HEK293 (cell line): ENCODE data around the gene TRIM23.

ENCODE experiments used
- CTCF ChIP-seq: fragments of 450-650 bp; formaldehyde crosslinking; IDR thresholded peaks from 2 replicates; pipeline ENCODE4 v1.5.1; 2016; ENCODE audit warnings: missing biosample characterization, missing genetic modification characterization
- PRDM10 ChIP-seq: fragments of 450-650 bp; formaldehyde crosslinking; IDR thresholded peaks from 2 replicates; pipeline ENCODE4 v1.5.1; 2016; ENCODE audit warnings: missing biosample characterization, missing genetic modification characterization
- REPIN1 ChIP-seq: fragments of 450-650 bp; formaldehyde crosslinking; IDR thresholded peaks from 2 replicates; pipeline ENCODE4 v1.5.1; 2017; ENCODE audit warnings: missing biosample characterization, missing genetic modification characterization, low read depth
- SALL2 ChIP-seq: fragments of 450-650 bp; formaldehyde crosslinking; IDR thresholded peaks from 2 replicates; pipeline ENCODE4 v1.5.0; 2017; ENCODE audit warnings: missing biosample characterization, mild to moderate bottlenecking, missing genetic modification characterization, borderline replicate concordance
- ZNF10 ChIP-seq: fragments of 450-650 bp; formaldehyde crosslinking; IDR thresholded peaks from 2 replicates; pipeline ENCODE4 v1.5.1; 2017; ENCODE audit warnings: missing biosample characterization, missing genetic modification characterization
- ZNF626 ChIP-seq: fragments of 450-650 bp; sonication (Bioruptor Pico); formaldehyde crosslinking; IDR thresholded peaks from 2 replicates; pipeline ENCODE4 v1.5.1; 2018; ENCODE audit warnings: missing biosample characterization, missing genetic modification characterization, inconsistent platforms
- ZNF704 ChIP-seq: fragments of 450-650 bp; formaldehyde crosslinking; IDR thresholded peaks from 2 replicates; pipeline ENCODE4 v1.5.1; 2016; ENCODE audit warnings: missing biosample characterization, missing genetic modification characterization
- ZXDB ChIP-seq: fragments of 450-650 bp; formaldehyde crosslinking; IDR thresholded peaks from 2 replicates; pipeline ENCODE4 v1.5.1; 2016; ENCODE audit warnings: missing biosample characterization, missing genetic modification characterization

GRCh38 chr5:65630981-65631380 lies 6.8 kb upstream of the TRIM23 start:
- TF ChIP-seq CTCF (tag by site-specific recombination) (no peak), ZNF626 (no peak), REPIN1 (tag by site-specific recombination) (no peak), ZNF704 (tag by site-specific recombination) (no peak), SALL2 (tag by site-specific recombination) (no peak), PRDM10 (tag by site-specific recombination) (no peak), ZXDB (no peak), ZNF10 (tag by site-specific recombination) (no peak)
